WTC11 (cell line): ENCODE data around the gene STK40. TPM values are rescaled to one million over a fixed set of nuclear protein-coding genes. Genes with fewer than 3 reads are reported as not detected.

Experiments
- ATAC-seq: fragments of 200-7000 bp; cut with Tn5 transposase; 2 replicates; pipeline ENCODE4 v1.10.0; 2021; ENCODE audit warnings: mild to moderate bottlenecking, moderate library complexity
- CTCF ChIA-PET: fragments of 300-600 bp; sonication (Branson Sonifier 250); formaldehyde crosslinking; loops from one replicate; lab custom pipeline; 2021; ENCODE audit warnings: antibody characterized with exemption; lab: Charles Lee
- POLR2A ChIA-PET: fragments of 350-600 bp; sonication (Branson Sonifier 250); formaldehyde crosslinking; loops from one replicate; lab custom pipeline; 2021; ENCODE audit warnings: antibody characterized with exemption; lab: Charles Lee
- DNase-seq: peaks from one replicate; pipeline ENCODE4 v3.0.0; 2021; ENCODE audit warnings: low spot score
- H3K27ac Mint-ChIP-seq: 2 replicates; pipeline ENCODE4 v1.8.0; 2021; ENCODE audit warnings: mixed read lengths
- H3K27me3 Mint-ChIP-seq: 2 replicates; pipeline ENCODE4 v1.8.0; 2021; ENCODE audit warnings: low read depth, mild to moderate bottlenecking, moderate library complexity, mixed read lengths
- H3K36me3 Mint-ChIP-seq: 2 replicates; pipeline ENCODE4 v1.8.0; 2021; ENCODE audit warnings: mixed read lengths
- H3K4me1 Mint-ChIP-seq: 2 replicates; pipeline ENCODE4 v1.8.0; 2022; ENCODE audit warnings: mixed read lengths
- H3K4me3 Mint-ChIP-seq: 2 replicates; pipeline ENCODE4 v1.8.0; 2021; ENCODE audit warnings: mild to moderate bottlenecking, moderate library complexity, mixed read lengths
- H3K9me3 Mint-ChIP-seq: 2 replicates; pipeline ENCODE4 v1.8.0; 2021; ENCODE audit warnings: mixed read lengths
- CREM ChIP-seq: sonication (generic); formaldehyde crosslinking; IDR thresholded peaks from 2 replicates; pipeline ENCODE4 v1.8.1; 2022; ENCODE audit warnings: mild to moderate bottlenecking, missing genetic modification reagents, moderate library complexity
- EMX1 ChIP-seq: fragments of 250-450 bp; sonication (Bioruptor Pico); IDR thresholded peaks from 2 replicates; pipeline ENCODE4 v1.8.0; 2021; ENCODE audit warnings: mild to moderate bottlenecking
- ETV6 ChIP-seq: sonication (generic); formaldehyde crosslinking; IDR thresholded peaks from 2 replicates; pipeline ENCODE4 v1.8.1; 2022; ENCODE audit warnings: mild to moderate bottlenecking, missing genetic modification reagents
- FOXJ3 ChIP-seq: sonication (generic); formaldehyde crosslinking; IDR thresholded peaks from 2 replicates; pipeline ENCODE4 v1.9.0; 2021; ENCODE audit warnings: missing genetic modification reagents, mild to moderate bottlenecking, borderline replicate concordance
- FOXK1 ChIP-seq: sonication (generic); formaldehyde crosslinking; IDR thresholded peaks from 2 replicates; pipeline ENCODE4 v1.8.0; 2022; ENCODE audit warnings: mild to moderate bottlenecking, moderate library complexity, missing genetic modification reagents
- GRHL2 ChIP-seq: fragments of 250-450 bp; sonication (Bioruptor Pico); IDR thresholded peaks from 2 replicates; pipeline ENCODE4 v1.8.0; 2022; ENCODE audit warnings: mild to moderate bottlenecking, moderate library complexity; ENCODE audit not compliant: insufficient replicate concordance, severe bottlenecking
- HMGA2 ChIP-seq: fragments of 250-450 bp; sonication (Bioruptor Pico); IDR thresholded peaks from 2 replicates; pipeline ENCODE4 v1.4.0; 2021; ENCODE audit warnings: mild to moderate bottlenecking, moderate library complexity
- NR3C1 ChIP-seq: sonication (generic); formaldehyde crosslinking; conservative IDR thresholded peaks from 2 replicates; pipeline ENCODE4 v1.8.1; 2023; ENCODE audit warnings: low read depth, mild to moderate bottlenecking, missing genetic modification reagents
- TP53 ChIP-seq: sonication (generic); formaldehyde crosslinking; IDR thresholded peaks from 2 replicates; pipeline ENCODE4 v1.8.1; 2023; ENCODE audit warnings: mild to moderate bottlenecking, missing genetic modification reagents
- ZBTB21 ChIP-seq: sonication (generic); formaldehyde crosslinking; IDR thresholded peaks from 2 replicates; pipeline ENCODE4 v1.8.1; 2023; ENCODE audit warnings: mild to moderate bottlenecking, missing genetic modification reagents, borderline replicate concordance
- ZNF396 ChIP-seq: fragments of 250-450 bp; sonication (Bioruptor Pico); IDR thresholded peaks from 2 replicates; pipeline ENCODE4 v1.8.0; 2021; ENCODE audit warnings: mild to moderate bottlenecking, moderate library complexity, borderline replicate concordance
- ZNF416 ChIP-seq: fragments of 250-450 bp; sonication (Bioruptor Pico); IDR thresholded peaks from 2 replicates; pipeline ENCODE4 v1.9.0; 2021; ENCODE audit warnings: mild to moderate bottlenecking, inconsistent platforms
- total RNA-seq: library from RNA; stranded (reverse); gene quantifications from 3 replicates; pipeline ENCODE4 v1.2.3, GENCODE V29; 2021
- TF ChIP-seq, protein P1 (sequence below): sonication (generic); formaldehyde crosslinking; IDR thresholded peaks from 2 replicates; pipeline ENCODE4 v1.8.1; 2023; ENCODE audit warnings: mild to moderate bottlenecking, missing genetic modification reagents
- TF ChIP-seq, protein P2 (sequence below): sonication (generic); formaldehyde crosslinking; IDR thresholded peaks from 2 replicates; pipeline ENCODE4 v1.8.1; 2022; ENCODE audit warnings: low read depth, missing genetic modification reagents, borderline replicate concordance
- TF ChIP-seq, protein P3 (sequence below): sonication (generic); formaldehyde crosslinking; IDR thresholded peaks from 2 replicates; pipeline ENCODE4 v1.8.0; 2022; ENCODE audit warnings: mild to moderate bottlenecking, missing genetic modification reagents
- TF ChIP-seq, protein P4 (sequence below): sonication (generic); formaldehyde crosslinking; IDR thresholded peaks from 2 replicates; pipeline ENCODE4 v1.8.1; 2022; ENCODE audit warnings: missing genetic modification reagents, borderline replicate concordance
- TF ChIP-seq, protein P5 (sequence below): fragments of 250-450 bp; sonication (Bioruptor Pico); conservative IDR thresholded peaks from 2 replicates; pipeline ENCODE4 v1.9.0; 2021; ENCODE audit warnings: mild to moderate bottlenecking
- TF ChIP-seq, protein P6 (sequence below): fragments of 250-450 bp; sonication (Bioruptor Pico); IDR thresholded peaks from 2 replicates; pipeline ENCODE4 v2.1.2; 2022; ENCODE audit warnings: mild to moderate bottlenecking, moderate library complexity
- TF ChIP-seq, protein P7 (sequence below): sonication (generic); formaldehyde crosslinking; IDR thresholded peaks from 2 replicates; pipeline ENCODE4 v1.8.0; 2023; ENCODE audit warnings: missing genetic modification reagents, mild to moderate bottlenecking, borderline replicate concordance

The STK40 gene
- total RNA-seq, 1 experiment from 2014 or later, result 24.7 TPM

DNA sequence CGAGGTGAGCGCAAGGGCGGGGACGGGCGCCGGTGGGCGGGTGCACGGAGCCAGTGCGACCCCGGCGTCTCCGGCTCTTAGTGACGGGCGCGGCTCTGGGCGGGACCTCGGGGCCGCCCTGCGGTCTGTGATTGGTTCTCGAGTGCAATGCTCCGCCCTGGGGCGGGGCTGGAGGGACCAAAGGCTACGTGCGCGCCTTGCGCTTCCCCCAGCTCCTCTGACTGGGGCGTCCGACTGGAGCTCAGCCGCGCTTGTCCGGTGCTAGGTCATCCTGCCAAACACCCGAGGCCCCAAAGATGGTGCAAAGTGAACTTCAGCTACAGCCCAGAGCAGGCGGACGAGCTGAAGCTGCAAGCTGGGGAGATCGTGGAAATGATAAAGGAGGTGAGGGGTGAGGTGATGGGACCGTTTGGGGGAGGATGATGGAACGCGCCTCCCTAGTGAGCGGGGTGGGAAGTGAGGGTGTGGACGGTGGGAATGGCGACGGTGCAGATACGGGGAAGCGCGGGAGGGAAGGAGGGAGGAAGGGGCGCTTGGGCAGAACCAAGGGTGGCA lies 78.7 kb downstream of the STK40 start (continued):
- TF ChIP-seq, protein P1, sequence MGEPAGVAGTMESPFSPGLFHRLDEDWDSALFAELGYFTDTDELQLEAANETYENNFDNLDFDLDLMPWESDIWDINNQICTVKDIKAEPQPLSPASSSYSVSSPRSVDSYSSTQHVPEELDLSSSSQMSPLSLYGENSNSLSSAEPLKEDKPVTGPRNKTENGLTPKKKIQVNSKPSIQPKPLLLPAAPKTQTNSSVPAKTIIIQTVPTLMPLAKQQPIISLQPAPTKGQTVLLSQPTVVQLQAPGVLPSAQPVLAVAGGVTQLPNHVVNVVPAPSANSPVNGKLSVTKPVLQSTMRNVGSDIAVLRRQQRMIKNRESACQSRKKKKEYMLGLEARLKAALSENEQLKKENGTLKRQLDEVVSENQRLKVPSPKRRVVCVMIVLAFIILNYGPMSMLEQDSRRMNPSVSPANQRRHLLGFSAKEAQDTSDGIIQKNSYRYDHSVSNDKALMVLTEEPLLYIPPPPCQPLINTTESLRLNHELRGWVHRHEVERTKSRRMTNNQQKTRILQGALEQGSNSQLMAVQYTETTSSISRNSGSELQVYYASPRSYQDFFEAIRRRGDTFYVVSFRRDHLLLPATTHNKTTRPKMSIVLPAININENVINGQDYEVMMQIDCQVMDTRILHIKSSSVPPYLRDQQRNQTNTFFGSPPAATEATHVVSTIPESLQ, result no peak
- TF ChIP-seq NR3C1 (CRISPR knock-in tag) (no peak), FOXJ3 (CRISPR knock-in tag) (no peak), GRHL2 (CRISPR knock-in tag) (no peak), HMGA2 (no peak), ZNF396 (no peak)
- TF ChIP-seq, protein P2, sequence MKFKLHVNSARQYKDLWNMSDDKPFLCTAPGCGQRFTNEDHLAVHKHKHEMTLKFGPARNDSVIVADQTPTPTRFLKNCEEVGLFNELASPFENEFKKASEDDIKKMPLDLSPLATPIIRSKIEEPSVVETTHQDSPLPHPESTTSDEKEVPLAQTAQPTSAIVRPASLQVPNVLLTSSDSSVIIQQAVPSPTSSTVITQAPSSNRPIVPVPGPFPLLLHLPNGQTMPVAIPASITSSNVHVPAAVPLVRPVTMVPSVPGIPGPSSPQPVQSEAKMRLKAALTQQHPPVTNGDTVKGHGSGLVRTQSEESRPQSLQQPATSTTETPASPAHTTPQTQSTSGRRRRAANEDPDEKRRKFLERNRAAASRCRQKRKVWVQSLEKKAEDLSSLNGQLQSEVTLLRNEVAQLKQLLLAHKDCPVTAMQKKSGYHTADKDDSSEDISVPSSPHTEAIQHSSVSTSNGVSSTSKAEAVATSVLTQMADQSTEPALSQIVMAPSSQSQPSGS, result no peak
- TF ChIP-seq, protein P3, sequence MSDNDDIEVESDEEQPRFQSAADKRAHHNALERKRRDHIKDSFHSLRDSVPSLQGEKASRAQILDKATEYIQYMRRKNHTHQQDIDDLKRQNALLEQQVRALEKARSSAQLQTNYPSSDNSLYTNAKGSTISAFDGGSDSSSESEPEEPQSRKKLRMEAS, result peak; percentile 52
- TF ChIP-seq, protein P4, sequence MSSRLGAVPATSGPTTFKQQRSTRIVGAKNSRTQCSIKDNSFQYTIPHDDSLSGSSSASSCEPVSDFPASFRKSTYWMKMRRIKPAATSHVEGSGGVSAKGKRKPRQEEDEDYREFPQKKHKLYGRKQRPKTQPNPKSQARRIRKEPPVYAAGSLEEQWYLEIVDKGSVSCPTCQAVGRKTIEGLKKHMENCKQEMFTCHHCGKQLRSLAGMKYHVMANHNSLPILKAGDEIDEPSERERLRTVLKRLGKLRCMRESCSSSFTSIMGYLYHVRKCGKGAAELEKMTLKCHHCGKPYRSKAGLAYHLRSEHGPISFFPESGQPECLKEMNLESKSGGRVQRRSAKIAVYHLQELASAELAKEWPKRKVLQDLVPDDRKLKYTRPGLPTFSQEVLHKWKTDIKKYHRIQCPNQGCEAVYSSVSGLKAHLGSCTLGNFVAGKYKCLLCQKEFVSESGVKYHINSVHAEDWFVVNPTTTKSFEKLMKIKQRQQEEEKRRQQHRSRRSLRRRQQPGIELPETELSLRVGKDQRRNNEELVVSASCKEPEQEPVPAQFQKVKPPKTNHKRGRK (CRISPR knock-in tag), result no peak

DNA sequence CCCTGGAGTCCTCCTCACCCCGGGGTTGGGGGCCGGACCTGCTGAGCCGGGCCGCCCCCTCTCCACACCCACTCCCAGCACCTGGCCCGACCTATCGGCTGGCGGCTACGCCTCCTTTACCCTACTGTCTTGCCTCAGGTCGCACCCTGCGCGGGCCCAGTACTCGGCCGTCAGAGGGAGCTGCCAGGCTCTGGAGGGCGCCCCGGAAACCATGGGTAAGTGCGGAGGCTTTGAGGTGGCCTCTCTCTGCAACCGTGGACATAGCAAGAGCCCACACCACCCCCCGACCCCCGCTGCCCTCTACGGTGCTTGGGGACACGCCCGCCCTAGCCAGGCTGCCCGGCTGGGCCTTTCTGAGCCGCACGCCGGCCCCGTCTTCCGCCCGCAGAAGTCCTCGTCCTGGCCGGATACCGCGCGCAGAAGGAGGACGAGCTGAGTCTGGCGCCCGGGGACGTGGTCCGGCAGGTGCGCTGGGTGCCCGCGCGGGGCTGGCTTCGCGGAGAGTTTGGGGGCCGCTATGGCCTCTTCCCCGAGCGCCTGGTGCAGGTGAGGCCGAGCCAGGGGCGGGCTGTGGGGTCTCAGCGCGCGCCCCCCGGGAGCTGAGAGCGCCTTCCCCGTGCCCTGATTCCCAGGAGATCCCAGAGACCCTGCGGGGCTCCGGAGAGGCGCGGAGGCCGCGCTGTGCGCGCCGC lies 79.4 kb downstream of the STK40 start, which contains the start of gene SH3D21:
Gene SH3D21 (plus strand): TSS at position 159 of the 692 bp plus-strand sequence. CDS start 53 bp downstream, at position 212.
- H3K27ac Mint-ChIP-seq, result peak within 1 kb of the TSS; percentile 94
- peak; percentile 82 for DNase-seq
- TF ChIP-seq, protein P5, sequence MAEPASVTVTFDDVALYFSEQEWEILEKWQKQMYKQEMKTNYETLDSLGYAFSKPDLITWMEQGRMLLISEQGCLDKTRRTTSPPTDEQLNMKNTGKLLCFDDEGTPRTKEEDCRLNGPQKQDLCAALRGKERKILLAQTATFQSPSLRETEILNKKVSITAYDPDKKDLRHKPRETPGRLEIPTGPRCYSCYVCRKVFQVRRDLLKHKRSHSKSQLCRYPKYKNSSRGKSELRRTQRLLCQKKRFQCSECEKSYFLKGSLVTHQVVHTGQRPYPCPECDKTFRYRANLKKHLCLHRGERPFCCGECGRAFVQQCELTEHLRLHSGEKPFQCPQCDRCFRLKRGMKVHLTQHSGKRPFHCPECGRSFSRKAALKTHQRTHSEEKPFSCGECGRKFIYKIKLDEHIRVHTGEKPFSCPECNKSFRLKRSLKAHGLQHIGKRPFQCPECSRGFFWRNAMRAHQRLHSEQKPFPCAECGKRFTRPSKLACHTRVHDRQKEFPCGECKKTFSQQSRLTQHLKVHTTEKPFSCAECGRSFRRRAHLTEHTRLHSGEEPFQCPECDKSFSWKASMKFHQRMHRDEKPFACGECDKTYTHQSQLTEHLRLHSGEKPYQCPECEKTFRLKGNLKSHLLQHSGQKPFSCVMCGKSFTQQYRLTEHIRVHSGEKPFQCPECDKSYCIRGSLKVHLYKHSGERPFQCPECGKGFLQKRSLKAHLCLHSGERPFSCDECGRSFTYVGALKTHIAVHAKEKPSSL (CRISPR knock-in tag), result no peak
- TF ChIP-seq CREM (CRISPR knock-in tag), result no peak
- TF ChIP-seq, protein P6, sequence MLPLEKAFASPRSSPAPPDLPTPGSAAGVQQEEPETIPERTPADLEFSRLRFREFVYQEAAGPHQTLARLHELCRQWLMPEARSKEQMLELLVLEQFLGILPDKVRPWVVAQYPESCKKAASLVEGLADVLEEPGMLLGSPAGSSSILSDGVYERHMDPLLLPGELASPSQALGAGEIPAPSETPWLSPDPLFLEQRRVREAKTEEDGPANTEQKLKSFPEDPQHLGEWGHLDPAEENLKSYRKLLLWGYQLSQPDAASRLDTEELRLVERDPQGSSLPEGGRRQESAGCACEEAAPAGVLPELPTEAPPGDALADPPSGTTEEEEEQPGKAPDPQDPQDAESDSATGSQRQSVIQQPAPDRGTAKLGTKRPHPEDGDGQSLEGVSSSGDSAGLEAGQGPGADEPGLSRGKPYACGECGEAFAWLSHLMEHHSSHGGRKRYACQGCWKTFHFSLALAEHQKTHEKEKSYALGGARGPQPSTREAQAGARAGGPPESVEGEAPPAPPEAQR, result no peak
- 0 out of 2 replicates have a peak, but pooled peaks have one; percentile 52 for TF ChIP-seq TP53
- TF ChIP-seq, protein P4 (CRISPR knock-in tag), result no peak
- 0 out of 2 replicates have a peak, but pooled peaks have one; percentile 38 for TF ChIP-seq EMX1 (CRISPR knock-in tag)
- peak; percentile 45; the same call in 1 of the 2 replicates for TF ChIP-seq ETV6
- TF ChIP-seq, protein P7, sequence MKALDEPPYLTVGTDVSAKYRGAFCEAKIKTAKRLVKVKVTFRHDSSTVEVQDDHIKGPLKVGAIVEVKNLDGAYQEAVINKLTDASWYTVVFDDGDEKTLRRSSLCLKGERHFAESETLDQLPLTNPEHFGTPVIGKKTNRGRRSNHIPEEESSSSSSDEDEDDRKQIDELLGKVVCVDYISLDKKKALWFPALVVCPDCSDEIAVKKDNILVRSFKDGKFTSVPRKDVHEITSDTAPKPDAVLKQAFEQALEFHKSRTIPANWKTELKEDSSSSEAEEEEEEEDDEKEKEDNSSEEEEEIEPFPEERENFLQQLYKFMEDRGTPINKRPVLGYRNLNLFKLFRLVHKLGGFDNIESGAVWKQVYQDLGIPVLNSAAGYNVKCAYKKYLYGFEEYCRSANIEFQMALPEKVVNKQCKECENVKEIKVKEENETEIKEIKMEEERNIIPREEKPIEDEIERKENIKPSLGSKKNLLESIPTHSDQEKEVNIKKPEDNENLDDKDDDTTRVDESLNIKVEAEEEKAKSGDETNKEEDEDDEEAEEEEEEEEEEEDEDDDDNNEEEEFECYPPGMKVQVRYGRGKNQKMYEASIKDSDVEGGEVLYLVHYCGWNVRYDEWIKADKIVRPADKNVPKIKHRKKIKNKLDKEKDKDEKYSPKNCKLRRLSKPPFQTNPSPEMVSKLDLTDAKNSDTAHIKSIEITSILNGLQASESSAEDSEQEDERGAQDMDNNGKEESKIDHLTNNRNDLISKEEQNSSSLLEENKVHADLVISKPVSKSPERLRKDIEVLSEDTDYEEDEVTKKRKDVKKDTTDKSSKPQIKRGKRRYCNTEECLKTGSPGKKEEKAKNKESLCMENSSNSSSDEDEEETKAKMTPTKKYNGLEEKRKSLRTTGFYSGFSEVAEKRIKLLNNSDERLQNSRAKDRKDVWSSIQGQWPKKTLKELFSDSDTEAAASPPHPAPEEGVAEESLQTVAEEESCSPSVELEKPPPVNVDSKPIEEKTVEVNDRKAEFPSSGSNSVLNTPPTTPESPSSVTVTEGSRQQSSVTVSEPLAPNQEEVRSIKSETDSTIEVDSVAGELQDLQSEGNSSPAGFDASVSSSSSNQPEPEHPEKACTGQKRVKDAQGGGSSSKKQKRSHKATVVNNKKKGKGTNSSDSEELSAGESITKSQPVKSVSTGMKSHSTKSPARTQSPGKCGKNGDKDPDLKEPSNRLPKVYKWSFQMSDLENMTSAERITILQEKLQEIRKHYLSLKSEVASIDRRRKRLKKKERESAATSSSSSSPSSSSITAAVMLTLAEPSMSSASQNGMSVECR, result no peak
- peak; percentile 27; the same call in 1 of the 2 replicates for TF ChIP-seq FOXK1 (CRISPR knock-in tag)
- TF ChIP-seq ZBTB21, result peak; percentile 81
- no peak for TF ChIP-seq ZNF416

More for the DNA sequence above, 79.4 kb downstream of the STK40 start, which contains the start of gene SH3D21:
- H3K4me1 Mint-ChIP-seq, result peaks cover 17% of the 10 kb centered on the region
- ATAC-seq, result peak; percentile 73
- no peaks in the 10 kb centered on the region for H3K27me3 Mint-ChIP-seq
- POLR2A ChIA-PET, result interaction anchor here (0.6 to 2.6 kb wide), 12 partner anchors 10 to 157 kb away, joined by 3 to 77 read pairs (median 5); partner anchors contain the start of genes EVA1B, THRAP3 and TRAPPC3
- H3K9me3 Mint-ChIP-seq, result no peaks in the 10 kb centered on the region
- peaks cover 40% of the 10 kb centered on the region for H3K36me3 Mint-ChIP-seq
- CTCF ChIA-PET, result interaction anchor here (0.8 to 2.3 kb wide), 21 partner anchors 10 to 270 kb away, joined by 3 to 32 read pairs (median 4); partner anchors contain the start of genes EVA1B, TEKT2 and TRAPPC3
- H3K4me3 Mint-ChIP-seq, result peak within 1 kb of the TSS; percentile 99
